Measurements from ENCODE around the gene SAT1.

DNA sequence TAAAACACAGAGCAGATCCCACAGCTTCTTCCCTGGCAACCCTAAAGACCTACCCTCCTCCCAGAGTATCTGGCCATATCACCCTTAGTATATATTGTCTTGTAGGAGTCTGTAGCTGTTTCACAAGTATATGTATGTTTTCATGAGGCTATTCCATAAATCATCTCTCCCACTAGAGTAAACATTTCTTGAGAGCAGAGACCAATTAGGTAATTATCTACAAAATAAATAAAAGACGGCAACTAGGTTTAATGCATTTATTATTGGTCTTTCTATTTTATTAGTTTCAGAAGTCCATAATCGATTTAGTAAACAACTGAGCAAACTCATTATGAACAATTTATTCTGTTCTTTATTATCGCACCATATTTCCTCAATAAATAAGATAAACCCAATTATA lies 46.9 kb upstream of the SAT1 start:
- TF ChIP-seq CTCF (conservative IDR thresholded peaks at IDR 0.05 in 1 of 2, IDR thresholded peaks at IDR 0.05 in 1 of 2; ENCODE audit: low read depth in 1 of 2, low read length in 2 of 2), result no peak
- TF ChIP-seq EZH2 (IDR thresholded peaks at IDR 0.05; ENCODE audit: low read length, missing control alignments), result no peak

All from fibroblast of lung (primary cell).